Pulmonary artery endothelial cell (primary cell): ENCODE measurements around the gene PILRA. TPM values are rescaled to one million over a fixed set of nuclear protein-coding genes. Genes with fewer than 3 reads are reported as not detected.
"Not testable (repeated sequence)": the region's sequence is repeated elsewhere in the genome, so short reads cannot be mapped to it uniquely, and the experiment has no call there.

Source experiments
- DNase-seq: peaks from one replicate; pipeline ENCODE4 v3.0.0-alpha.2; 2011; ENCODE audit warnings: low read depth, low spot score
- total RNA-seq: library from RNA; depleted of rRNA; stranded (reverse); fragments of >200 nt; gene quantifications from 2 replicates; pipeline ENCODE4 v1.2.3, GENCODE V29; 2014

Gene PILRA
- total RNA-seq, 1 donor from 2014 or later: 0.13 TPM

DNA sequence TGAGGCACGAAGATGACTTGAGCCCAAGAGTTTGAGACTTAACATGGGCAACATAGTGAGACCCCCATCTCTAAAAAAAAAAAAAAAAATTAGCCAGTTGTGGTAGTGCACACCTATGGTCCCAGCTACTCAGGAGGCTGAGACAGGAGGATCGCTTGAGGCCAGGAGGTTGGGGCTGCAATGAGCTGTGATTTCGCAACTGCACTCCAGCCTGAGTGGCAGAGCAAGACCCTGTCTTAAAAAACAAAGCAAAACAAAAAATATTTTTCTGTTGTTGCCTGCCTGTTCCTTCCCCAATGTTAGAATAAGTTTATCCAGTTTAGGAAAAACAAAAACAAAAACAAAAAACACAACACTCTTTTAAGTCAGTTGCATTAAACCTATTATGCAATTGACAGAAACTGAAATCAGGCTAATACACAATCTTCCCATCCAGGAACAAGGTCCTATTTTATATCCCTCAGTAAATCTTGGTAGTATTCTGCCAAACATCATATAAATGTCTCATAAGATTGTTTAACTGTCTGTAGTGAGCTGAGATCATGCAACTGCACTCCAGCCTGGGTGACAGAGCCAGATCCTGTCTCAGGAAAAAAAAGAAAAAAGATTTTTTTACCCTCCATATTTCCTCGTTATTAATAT is 4.9 kb downstream of the PILRA start:
- DNase-seq: no peak

DNA sequence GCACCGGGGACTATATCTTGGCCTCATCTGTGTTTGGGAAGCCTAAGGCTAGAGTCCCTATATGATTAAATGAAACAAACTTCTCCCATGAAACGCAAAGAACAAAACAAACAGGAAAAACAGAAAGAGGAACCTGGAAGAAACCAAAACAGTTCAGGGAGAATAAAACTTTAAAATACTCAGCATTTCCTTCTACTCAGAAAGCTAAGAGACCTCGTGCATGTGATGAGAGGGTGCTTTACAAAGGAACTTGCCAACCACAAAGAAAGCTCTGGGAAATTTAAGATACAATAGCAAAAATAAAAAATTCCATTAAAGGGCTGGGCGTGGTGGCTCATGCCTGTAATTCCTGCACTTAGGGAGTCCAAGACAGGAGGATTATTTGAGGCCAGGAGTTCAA is 6.9 kb downstream of the PILRA start:
- DNase-seq: no peak

DNA sequence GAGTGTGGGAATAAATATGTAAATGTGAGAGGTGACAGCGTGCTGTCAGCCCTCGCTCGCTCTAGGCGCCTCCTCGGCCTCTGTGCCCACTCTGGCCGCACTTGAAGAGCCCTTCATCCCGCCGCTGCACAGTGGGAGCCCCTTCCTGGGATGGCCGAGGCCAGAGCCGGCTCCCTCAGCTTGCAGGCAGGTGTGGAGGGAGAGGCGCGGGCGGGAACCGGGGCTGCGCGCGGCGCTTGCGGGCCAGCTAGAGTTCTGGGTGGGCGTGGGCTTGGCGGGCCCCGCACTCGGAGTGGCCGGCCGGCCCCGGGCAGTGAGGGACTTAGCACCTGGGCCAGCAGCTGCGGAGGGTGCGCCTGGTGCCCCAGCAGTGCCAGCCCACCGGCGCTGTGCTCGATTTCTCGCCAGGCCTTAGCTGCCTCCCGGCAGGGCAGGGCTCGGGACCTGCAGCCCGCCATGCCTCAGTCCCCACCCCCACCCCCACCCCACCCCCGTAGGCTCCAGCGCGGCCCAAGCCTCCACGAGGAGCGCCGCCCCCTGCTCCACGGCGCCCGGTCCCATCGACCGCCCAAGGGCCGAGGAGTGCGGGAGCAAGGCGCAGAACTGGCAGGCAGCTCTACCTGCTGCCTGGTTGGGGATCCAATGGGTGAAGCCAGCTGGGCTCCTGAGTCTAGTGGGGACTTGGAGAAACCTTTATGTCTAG is 8.4 kb downstream of the PILRA start:
- not testable (repeated sequence) for DNase-seq

DNA sequence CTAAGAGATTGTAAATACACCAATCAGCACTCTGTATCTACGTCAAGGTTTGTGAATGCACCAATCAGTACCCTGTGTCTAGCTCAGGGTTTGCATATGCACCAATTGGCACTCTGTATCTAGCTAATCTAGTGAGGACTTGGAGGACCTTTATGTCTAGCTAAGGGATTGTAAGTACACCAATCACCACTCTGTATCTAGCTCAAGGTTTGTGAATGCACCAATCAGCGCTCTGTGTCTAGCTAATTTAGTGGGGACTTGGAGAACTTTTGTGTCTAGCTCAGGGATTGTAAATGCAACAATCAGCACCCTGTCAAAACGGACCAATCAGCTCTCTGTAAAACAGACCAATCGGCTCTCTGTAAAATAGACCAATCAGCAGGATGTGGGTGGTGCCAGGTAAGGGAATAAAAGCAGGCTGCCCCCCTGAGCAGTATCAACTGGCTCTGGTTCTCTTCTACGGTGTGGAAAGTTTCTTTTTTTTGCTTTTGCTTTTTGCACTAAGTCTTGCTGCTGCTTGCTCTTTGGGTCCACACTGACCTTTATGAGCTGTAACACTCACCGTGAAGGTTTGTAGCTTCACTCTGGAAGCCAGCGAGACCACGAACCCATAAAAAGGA is 9.1 kb downstream of the PILRA start:
- DNase-seq: not testable (repeated sequence)

DNA sequence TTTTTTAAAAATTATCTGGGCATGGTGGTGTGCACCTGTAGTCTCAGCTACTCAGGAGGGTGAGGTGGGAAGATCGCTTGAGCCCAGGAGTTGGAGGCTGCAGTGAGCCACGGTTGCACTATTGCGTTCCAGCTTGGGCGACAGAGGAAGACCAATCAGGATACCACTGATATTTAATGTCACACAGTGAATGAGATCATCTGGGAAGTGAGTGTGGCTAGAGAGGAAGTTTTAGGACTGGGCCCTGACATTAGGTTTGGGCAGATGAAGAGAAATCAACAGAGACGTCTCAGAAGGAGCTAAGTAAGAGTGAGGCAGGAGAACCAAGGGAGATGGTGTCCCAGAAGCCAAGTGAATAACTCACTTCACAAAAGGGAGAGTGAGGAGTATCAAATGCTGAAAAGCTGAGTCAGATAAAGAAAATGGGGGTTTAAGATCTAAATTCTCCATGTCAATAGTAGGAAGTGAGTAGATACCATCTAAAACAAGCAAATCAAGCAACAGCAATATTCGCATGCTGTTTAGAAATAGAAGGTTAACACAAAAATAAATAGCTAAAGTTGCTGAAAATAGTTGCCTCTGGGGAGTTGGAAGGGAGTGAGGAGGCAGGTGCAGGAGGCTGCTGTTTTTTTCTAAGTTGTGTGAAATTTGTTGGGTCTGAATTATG is 11.5 kb downstream of the PILRA start:
- DNase-seq: no peak

DNA sequence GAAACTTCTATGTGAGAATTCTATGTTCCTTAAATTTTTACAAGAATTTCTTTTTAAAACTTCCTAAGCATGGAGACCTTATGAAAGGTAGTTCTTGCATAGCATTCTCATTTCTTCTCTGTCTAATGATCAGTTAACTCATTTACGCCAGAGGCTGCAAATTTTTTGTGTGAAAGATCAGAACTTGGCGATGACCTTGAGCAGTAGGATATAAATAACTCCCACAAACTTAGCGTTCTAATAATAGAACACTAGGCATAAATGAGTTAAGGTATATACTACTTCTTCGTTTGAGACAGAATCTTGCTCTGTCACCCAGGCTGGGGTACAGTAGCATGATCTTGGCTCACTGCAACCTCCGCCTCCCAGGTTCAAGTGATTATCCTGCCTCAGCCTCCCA is 13.7 kb downstream of the PILRA start:
- DNase-seq: no peak

DNA sequence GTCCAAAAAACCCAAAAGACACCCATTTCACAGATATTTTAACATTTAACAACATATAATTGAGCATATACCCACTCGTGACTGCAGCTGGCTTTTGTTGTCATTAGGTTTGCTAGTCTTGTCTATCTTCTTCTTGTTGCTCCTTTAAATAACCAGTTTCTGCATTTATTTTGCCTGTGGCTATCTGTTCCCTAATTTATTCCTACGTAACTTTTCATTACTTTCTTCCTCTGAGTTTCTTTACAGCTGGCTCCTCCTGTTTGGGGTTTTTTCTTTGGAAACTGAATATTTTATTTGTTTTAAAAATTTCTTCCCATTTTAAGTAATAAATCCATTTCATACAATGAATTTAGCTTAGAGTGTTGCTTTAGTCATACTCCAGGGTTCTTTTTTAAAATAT is 14.4 kb downstream of the PILRA start:
- no peak for DNase-seq

DNA sequence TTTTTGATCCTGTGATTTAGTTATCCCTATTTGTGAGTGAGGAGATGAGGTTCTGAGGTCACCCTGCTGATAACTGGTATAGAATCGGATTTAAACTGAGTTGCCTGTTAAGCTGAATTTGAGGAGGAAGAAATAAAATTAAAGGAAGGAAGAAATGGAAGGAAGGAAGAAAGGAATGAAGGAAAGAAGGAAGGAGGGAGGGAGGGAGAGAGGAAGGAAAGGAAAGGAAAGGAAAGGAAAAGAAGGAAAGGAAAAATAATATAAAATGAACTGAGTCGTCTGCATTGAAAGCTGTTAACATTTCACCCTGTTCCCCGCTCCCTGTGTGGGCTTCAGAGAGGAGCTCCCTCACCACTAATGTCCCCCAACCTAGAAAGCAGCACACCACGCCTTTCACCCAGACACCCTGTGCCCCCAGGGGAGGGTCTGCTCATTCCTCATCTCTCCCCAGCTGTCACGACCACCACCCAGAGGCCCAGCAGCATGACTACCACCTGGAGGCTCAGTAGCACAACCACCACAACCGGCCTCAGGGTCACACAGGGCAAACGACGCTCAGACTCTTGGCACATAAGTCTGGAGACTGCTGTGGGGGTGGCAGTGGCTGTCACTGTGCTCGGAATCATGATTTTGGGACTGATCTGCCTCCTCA is 16.3 kb downstream of the PILRA start:
- DNase-seq: no peak

DNA sequence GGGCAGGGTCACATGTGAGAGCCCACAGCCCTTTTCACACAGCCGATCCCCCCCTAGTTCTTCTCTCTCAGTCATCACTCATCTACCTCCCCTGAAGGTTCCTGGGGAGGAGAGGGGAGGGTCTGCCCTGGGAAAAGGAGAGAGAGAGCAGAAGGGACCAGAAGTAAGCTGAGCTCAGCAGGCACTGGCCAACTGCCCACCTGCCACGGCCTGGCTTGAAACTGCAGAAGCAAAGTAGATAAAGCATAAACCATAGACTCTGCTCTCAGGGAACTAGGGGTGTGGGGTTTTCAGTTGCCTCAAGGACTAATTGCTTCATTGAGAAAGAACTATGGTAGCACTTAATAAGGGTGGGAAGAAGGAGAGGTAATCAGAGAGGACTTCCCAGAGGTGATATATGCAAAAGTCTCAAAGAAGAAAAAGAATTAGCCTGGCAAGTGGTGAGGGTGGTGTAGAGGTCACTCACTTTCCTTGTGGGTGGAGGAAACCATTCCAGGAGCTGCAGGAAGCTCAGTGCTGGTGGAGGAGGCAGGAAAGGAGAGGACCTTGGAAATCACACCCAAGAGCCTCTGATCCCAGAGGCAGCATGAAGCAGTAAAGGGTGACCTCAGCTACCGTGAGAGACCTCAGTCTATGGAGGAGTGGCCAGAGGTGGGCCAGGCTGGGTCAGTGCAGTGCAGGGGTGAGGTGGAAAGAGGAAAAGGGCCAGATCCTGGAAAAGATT is 17.2 kb downstream of the PILRA start:
- no peak for DNase-seq

DNA sequence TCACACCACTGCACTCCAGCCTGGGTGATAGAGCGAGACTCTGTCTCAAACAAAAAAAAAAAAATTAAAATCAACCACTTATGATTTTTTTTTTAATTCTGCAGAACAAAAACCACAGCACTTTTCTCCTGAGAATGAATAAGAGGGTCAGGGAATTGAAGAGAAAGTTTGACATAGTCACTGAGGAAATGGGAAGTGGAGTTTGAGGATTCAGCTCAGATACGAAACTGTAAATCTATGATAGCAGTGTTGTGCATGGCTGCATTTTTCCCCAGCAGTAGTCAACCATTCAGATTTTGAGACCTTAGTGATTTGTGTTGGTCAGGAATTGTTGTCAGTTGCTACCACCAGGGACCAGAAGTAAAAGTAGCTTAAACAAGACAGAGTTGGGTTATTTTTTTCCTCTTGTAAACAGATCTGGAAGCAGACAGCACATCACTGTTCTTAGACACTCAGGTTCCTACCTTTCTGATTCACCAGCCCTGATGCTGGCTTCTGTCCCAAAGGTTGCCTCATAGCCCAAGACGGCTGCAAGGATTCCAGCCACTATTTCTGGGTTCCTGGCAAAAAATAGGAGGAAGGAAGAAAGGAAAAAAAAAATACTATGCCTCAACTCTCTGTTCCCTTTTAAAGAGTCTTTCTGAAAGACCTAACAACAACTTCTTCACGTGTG is 20.1 kb downstream of the PILRA start:
- DNase-seq: no peak

DNA sequence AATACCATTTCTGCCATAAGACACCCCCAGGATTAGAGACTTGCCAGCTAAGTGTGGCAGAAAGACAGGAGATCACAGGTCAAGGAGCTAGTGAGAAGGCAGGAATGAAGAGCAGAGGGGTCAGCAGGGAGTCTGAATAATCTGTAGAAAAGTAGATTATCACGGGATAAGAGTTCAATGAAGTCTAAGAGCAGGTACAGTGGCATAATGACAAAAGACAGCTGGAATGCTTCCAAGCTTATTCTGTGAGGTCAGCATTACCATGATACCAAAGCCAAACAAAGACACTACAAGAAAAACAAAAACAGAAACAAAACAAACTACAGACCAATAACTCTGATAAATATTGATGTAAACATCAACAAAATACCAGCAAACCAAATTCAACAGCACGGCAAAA is 20.8 kb downstream of the PILRA start:
- no peak for DNase-seq

DNA sequence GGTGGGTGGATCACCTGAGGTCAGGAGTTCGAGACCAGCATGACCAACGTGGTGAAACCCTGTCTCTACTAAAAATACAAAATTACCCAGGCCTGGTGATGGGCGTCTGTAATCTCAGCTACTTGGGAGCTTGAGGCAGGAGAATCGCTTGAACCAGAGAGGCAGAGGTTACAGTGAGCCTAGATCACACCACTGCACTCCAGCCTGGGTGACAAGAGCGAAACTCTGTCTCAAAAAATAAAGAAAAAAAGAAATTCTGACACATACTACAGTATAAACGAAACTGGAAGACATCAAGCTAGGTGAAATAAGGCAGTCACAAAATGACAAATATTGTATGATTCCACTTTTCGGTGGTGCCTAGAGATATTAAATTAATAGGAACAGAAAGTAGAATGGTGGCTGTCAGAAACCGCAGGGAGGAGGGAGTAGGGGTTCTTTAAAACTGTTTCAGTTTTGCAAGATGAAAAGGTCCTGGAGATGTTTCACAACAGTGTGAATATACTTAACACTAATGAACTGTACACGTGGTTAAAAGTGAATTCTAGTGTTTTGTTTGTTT is 23.2 kb downstream of the PILRA start:
- no peak for DNase-seq

DNA sequence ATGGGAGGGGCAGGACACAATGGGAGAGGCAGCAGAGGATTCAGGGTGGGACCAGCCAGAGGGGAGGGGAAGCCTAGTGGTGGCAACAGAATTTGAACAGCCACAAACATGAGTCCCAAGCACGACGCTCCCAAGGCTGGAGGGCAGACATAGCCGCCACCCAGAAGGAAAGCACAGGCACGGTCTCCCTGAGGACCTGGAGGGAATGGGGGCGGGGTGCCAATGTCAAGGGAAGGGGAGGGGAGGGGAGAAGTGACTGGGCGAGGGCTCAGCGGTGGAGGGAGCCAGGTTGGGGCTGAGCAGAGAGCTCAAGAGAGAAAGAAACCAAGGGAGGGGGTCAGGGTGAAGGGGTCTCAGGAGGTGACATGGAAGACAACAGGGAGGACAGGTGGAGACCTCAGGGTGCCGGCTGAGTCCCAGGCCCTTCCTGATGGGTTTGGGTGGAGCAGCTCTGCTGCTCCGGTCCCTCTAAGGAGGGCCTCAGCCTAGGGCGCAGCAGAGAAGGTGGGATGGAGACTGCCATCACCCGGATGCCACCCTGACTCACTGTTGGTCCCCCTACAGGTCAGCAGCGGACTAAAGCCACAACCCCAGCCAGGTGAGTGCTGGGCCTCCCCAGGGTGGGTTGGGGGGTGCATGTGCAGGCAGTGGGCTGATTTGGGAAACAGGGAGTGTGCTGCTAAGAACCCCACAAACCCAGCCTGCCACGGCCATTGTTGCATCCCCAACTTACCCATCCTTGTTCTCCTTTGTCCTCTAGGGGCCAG is 24.2 kb downstream of the PILRA start:
- DNase-seq: no peak

DNA sequence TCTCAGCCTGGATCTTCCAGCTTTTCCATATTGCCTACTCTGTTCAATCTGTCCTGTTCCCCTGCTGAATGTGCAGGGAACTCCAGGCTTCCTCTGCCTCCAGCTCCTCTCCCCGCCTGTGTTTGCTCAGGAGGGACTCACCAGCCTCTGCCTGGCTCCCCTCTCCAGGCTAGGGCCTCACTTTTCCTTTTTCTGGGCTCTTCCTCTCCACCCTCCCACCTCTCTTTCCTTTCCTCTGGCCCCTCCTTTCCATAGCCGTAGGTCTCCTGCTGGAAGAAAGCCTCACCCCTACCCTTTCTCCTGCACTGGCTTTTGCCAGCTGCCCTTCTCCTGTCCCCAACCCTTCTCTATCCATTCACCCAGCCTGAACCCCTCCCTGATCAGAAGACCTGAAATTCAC is 25.0 kb downstream of the PILRA start:
- DNase-seq: no peak

DNA sequence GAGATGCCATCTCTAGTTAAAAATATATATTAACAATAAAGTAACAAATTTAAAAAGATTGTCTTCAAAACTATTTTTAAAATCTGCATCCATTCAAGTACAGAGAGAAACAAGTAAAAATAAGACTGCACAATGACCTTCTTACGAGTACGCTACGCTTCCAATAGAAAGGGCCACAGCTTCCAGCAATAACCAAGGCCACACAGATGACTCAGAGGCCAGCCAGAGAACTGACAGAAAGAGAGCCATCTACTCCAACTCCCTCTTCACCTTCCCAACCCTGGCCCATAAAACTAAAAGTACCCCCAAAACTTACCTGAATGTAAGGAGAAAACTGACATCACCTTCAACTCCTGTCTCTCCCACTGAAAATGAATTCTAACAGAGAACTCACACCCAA is 26.8 kb downstream of the PILRA start:
- no peak for DNase-seq

DNA sequence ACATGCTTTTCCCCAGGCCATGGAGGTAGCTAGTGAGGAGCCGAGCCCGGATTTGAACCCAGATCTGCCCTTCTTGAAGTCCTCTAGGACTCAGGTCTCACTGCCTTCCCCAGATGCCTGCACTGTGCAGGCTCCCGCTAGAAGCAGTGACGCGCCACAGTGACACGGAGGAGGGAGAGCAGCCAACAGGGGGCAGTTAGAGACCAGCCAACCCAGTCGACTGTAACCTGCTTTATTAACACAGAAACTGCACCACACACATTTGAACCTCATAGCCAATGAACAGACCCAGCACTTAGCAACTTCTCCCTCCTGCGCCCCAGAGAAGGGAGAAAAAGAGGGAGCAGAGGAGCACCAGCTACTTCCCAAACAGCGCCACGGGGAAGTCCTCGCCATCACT is 27.4 kb downstream of the PILRA start:
- DNase-seq: no peak

DNA sequence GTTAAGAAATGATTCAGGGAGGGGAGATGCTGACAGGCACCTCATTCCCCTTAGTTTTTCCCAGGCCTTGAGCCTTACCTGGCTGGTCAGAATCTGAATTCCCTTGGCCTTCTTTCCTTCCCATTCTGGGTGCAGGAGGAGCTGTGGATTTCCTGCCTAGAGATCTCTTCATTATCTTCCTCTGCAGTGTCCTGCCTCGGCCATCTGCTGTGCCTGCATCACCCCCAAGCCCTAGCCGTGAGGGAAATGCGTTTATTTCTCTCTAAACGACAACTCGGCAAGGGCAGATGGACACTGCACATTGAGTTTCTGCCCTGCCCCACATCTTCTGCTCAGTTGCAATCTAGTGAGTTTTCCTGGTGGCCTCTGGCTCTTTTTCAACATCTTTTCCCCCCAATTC is 28.5 kb downstream of the PILRA start:
- no peak for DNase-seq

DNA sequence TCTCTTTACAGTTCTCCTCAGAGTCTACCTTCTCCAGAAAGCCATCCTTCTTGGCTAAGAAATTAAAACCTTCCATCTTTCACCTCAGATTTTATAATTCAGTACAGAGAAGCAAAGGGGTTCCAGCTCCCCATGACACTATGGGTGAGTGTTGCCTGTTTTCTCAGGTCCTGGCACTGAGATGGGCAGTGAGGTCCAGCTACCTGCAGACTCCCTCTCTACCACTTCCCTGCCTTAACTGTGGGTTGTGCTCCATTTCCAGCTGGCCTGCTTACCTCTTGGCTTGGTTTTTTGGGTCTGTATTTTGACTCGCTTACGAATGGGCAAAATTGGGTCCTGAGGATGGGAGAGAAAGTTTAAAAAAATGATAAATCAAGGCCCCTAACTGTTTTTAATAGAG is 29.0 kb downstream of the PILRA start:
- no peak for DNase-seq

DNA sequence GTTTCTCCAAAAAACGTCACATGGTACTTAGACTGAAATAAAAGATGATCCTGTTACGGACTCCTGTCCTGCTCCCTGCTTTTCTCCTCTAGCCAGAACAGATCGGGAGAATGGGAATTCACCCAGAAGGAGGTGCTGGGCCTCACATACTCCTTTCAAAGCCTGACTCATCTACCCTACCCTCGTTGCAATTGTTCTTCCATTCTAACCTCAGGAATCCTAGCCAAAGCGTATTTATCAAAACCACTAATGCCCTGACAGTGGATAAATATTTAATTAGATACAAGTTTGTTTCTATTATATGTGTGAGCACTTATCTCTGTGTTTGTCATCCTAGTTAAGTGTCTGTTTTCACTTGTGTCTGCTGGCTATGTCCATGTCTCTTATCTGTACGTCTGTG is 33.5 kb downstream of the PILRA start:
- no peak for DNase-seq
